GM21717 (cell line): Measurements from ENCODE around the gene SPC25.
"Not testable (repeated sequence)": the region's sequence is repeated elsewhere in the genome, so short reads cannot be mapped to it uniquely, and the experiment has no call there.

ENCODE experiments used
- ATAC-seq: cut with Tn5 transposase; IDR thresholded peaks from one replicate; pipeline ENCODE4 v1.9.1; 2021; ENCODE audit warnings: mild to moderate bottlenecking, moderate library complexity; ENCODE audit not compliant: unreplicated experiment

Gene SPC25, protein sequence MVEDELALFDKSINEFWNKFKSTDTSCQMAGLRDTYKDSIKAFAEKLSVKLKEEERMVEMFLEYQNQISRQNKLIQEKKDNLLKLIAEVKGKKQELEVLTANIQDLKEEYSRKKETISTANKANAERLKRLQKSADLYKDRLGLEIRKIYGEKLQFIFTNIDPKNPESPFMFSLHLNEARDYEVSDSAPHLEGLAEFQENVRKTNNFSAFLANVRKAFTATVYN

GRCh38 chr2:168890006-168890782 lies at the start of gene SPC25:
Gene SPC25, minus strand, starts transcription at chr2:168890430. Its CDS starts 911 bp downstream, at chr2:168889519.
- peak; percentile 100 for ATAC-seq

DNA sequence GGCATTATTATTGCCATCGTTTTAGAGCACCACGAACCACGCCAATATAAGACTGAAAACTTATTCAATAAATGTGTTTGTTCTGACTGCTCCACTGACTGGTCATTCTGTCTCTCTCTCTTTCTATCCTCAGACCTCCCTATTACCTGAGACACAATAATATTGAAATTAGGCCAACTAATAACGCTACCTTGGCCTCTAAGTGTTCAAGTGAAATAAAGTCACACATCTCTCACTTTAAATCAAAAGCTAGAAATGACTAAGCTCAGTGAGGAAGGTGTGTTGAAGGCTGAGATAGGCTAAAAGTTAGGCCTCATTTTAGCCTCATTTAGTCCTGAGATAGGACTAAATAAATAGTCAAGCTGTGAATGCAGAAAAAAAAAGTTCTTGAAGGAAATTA lies 49.7 kb upstream of the SPC25 start:
- peak; percentile 75 for ATAC-seq

DNA sequence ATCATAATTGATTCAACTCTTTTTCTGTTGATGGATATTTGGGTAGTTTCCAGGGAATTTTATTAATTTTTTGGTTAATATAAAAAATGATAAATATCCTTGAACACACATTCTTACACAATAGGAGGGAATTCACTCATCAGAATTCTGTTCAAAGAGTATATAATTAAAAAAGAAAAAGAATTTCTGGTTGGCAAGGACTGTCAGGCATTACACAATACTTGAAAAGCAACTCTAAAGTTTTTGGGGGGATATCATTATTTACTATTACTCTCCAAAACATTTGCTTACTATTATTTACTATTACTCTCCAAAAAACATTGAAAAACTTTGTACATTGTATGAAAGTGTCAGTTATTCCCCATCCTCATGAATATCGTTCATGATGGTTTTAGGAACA lies 48.8 kb upstream of the SPC25 start:
- no peak for ATAC-seq

GRCh38 chr2:168935810-168936581 lies 45.8 kb upstream of the SPC25 start:
- ATAC-seq: no peak

- ATAC-seq: no peak
Measured at GRCh38 chr2:168934826-168935225, 44.6 kb upstream of the SPC25 start.

GRCh38 chr2:168932174-168932573 lies 41.9 kb upstream of the SPC25 start:
- ATAC-seq: not testable (repeated sequence)

- no peak for ATAC-seq
Measured at GRCh38 chr2:168930242-168930641, 40.0 kb upstream of the SPC25 start.

- no peak for ATAC-seq
Measured at GRCh38 chr2:168929031-168929430, 38.8 kb upstream of the SPC25 start.

DNA sequence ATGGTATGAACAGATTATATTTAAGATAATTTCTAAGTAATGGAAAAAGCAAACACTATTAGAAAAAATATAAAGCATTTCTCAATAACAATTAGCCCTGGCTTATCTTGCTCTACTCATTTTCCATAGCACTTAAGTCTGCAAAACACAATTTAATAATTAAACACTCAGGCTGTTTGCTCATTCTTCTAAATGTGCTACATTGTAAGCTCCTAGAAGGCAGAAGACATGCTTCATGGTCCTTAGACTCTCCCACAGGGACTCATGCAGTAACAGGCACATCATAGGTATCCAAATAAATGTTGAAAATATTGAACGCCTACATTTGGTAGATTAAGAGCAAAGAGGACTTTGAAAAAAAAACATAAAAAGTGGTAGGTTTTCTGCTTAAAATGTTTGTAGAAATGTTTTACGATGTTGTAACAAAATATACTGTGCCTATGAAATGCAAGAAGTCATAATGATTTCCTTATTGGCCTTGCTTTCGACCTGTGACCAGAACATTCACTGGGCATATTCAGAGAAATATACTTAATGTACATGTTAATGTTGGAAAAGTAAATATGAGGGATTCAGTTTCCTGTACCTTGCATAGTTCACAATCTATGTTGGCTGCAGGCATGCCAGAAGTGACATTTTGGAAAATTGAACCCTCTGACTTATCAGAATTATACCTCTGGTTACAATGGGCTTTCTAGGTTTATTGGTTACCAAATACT lies 38.0 kb upstream of the SPC25 start:
- no peak for ATAC-seq

GRCh38 chr2:168926621-168927386 lies 36.6 kb upstream of the SPC25 start:
- ATAC-seq: no peak

DNA sequence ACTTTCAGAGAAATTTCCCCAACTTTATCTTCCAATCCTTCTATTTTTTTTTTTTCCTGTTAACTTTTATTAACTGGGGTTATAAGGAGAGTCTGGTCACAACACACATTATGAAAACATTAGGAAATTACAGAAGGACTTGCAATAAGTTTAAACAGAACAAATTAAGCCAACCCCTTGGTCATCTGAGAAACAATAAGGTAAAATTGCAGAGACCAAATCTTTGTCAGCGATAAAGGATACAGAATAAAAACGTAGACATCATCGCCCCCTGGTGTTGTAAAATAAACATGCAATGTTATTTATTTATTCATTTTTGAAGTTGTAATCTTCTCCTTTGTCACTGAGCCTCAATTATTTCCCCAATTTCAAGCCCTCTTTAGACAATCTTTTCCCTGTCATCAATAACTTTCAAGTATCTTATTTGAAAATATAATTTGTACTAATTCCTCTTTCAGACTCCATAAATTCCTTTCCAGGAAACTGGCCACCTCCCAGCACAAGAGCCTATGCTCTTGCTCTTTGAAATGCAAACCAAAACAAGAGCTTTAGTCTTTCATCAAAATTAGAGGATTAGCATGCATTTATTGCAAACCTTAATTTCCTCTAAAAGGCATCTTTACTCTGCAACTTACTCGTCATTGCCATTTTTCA lies 30.4 kb upstream of the SPC25 start:
- no peak for ATAC-seq

DNA sequence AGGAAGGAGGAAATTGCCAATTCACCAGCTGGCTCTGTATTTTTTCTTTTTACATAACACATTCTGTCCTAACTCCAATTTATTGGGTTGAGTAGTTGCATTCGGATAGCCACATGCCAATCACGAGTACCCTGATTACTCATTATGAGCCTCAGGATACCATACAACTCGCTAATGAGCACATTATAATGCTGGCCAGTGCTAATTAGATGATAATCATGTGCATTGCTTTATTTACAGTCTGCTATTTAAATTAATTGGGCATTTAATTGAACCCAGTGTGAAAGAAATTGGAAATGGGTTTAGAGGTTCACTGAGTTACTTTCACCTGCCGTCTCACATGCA lies 26.1 kb upstream of the SPC25 start:
- ATAC-seq: no peak

GRCh38 chr2:168915441-168916330 lies 25.5 kb upstream of the SPC25 start:
- no peak for ATAC-seq

DNA sequence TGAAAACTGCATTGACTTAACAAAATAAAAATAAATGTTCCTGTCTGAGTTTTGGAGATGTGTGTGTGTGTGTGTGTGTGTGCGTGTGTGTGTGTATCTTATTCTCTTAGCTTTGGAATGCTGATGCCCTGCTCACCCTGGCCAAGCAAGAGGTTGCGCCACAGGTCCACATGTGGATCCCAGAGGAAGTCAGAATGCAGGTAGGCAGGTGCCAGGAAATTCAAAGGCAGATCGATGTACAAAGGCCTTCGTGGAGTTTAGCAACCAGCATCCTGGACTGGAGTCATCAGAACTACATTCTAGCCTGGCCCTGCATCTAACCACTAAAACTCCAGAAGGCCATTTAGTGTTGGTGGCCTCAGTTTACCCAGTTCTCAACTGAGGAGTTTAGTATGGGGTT lies 23.3 kb upstream of the SPC25 start:
- ATAC-seq: no peak

DNA sequence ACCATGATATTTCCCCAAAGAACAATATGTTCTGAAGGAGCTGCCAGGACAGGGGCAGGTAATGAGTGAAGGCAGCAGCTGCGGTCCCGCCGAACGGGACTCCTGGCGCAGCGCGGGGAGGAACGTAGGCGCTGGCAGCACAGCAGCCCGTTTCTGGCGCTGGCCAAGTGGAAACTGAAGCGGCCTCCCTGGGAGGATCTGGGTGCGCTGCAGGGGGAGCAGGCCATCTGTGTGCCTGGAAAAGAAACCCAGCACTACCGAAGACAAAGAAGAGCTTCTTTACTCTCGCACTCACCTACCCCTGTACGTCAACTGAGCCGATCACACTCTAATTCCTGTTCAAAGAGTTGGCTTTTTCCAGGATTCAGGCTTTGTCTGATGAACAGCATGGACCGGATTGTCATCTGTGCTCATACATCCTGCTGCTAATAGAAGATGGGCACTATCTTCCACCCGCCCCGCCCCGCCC lies 22.7 kb upstream of the SPC25 start:
- no peak for ATAC-seq

GRCh38 chr2:168912466-168912865 lies 22.2 kb upstream of the SPC25 start:
- no peak for ATAC-seq

DNA sequence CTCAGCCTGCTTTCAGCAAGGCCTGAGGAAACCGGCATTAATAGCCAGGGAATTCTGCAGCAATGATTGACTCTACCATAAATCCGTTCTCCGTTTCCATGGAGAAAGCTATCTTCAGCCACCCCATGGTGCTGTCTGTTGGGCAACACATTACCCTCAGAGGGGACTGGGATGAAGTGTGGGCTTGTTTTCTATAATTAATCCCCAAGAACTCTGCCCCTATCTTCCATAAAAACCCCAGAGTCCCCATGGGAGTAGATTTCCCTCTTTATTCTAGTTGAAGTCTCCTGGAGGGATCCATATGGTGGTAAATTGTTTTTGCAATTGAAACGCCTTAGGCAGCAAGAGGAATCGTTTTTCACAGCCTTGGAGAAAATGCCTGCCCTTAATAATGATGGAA lies 20.1 kb upstream of the SPC25 start:
- no peak for ATAC-seq

DNA sequence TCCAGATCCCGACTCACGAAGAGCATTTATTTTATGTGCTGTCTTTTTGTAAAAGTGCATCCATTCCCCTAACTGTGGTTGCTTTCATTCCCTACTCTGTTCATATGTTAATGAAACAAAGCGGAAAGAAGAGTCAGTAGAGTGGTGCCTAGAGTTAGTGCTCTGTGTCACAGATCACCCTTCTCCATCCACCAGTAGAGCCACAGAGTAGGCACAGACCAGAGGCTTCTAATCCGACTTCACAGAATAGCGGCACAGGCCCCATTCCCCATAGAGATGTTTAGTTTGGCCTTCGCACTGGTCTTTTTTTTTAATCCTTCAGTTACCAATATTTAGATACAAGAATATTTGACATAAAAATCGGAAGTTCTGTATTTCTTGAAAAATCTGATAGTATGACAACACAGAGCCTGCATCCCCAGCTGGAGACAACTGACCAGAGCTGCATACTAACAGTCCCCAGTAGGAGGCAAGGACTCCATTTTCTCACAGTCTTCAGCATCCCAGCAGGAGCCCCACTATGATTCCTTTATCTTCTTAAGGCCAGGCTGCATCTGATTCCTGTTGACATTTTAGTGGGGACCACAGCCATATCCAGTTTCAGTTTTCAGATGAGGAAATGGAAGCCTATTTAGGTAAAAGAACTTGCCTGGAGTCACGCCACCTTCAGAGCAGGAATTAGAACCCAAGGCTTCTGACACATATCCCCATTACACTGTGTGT lies 17.9 kb upstream of the SPC25 start:
- no peak for ATAC-seq
